H9 (cell line): ENCODE data around the gene STIMATE. TPM values are rescaled to one million over a fixed set of nuclear protein-coding genes. Genes with fewer than 3 reads are reported as not detected.

Source experiments
- DNase-seq: peaks from one replicate; pipeline ENCODE4 v3.0.0-alpha.2; 2017
- H2AFZ ChIP-seq: one replicate; pipeline ENCODE4 v1.6.1; 2013; ENCODE audit warnings: mild to moderate bottlenecking, low read length, control low read depth, moderate library complexity
- H2AK5ac ChIP-seq: 2 replicates; pipeline ENCODE4 v1.6.1; 2013; ENCODE audit warnings: low read length, control low read depth, mixed read lengths; ENCODE audit not compliant: insufficient read length
- H2BK120ac ChIP-seq: one replicate; pipeline ENCODE4 v1.6.1; 2013; ENCODE audit warnings: low read depth, mild to moderate bottlenecking, low read length, control low read depth, inconsistent platforms; ENCODE audit not compliant: poor library complexity, severe bottlenecking
- H2BK12ac ChIP-seq: 2 replicates; pipeline ENCODE4 v1.6.1; 2013; ENCODE audit warnings: low read length, control low read depth, mixed read lengths, low read depth; ENCODE audit not compliant: insufficient read length
- H2BK15ac ChIP-seq: 2 replicates; pipeline ENCODE4 v1.6.1; 2013; ENCODE audit warnings: low read depth, low read length, control low read depth
- H2BK20ac ChIP-seq: one replicate; pipeline ENCODE4 v1.6.1; 2013; ENCODE audit warnings: low read depth, mild to moderate bottlenecking, low read length, control low read depth, inconsistent platforms; ENCODE audit not compliant: poor library complexity, severe bottlenecking
- H2BK5ac ChIP-seq: 2 replicates; pipeline ENCODE4 v1.6.1; 2013; ENCODE audit warnings: low read length, control low read depth, mixed read lengths; ENCODE audit not compliant: insufficient read length
- H3K14ac ChIP-seq: 2 replicates; pipeline ENCODE4 v1.6.1; 2013; ENCODE audit warnings: low read length, control low read depth; ENCODE audit not compliant: insufficient read depth
- H3K18ac ChIP-seq: 2 replicates; pipeline ENCODE4 v1.6.1; 2013; ENCODE audit warnings: low read depth, mild to moderate bottlenecking, mixed read lengths, low read length, control low read depth; ENCODE audit not compliant: insufficient read length
- H3K23ac ChIP-seq: 2 replicates; pipeline ENCODE4 v1.6.1; 2013; ENCODE audit warnings: low read length, control low read depth, mixed read lengths, low read depth; ENCODE audit not compliant: insufficient read length
- H3K23me2 ChIP-seq: 2 replicates; pipeline ENCODE4 v1.6.1; 2013; ENCODE audit warnings: low read depth, mild to moderate bottlenecking, mixed read lengths, low read length, control low read depth; ENCODE audit not compliant: insufficient read length, poor library complexity, severe bottlenecking
- H3K27ac ChIP-seq: 2 replicates; pipeline ENCODE4 v1.5.1; 2013; ENCODE audit warnings: low read length, control low read depth, mixed read lengths, low read depth; ENCODE audit not compliant: insufficient read length
- H3K27me3 ChIP-seq: 2 replicates; pipeline ENCODE4 v1.6.1; 2013; ENCODE audit warnings: low read length, control low read depth, inconsistent platforms; ENCODE audit not compliant: insufficient read depth
- H3K4ac ChIP-seq: 2 replicates; pipeline ENCODE4 v1.6.1; 2013; ENCODE audit warnings: low read depth, mild to moderate bottlenecking, control low read depth, inconsistent platforms, low read length, moderate library complexity
- H3K4me1 ChIP-seq: 2 replicates; pipeline ENCODE4 v1.6.1; 2013; ENCODE audit warnings: low read length, control low read depth, inconsistent platforms; ENCODE audit not compliant: insufficient read depth
- H3K4me2 ChIP-seq: 2 replicates; pipeline ENCODE4 v1.6.1; 2013; ENCODE audit warnings: low read length, control low read depth, mixed read lengths; ENCODE audit not compliant: insufficient read length, insufficient read depth
- H3K56ac ChIP-seq: 2 replicates; pipeline ENCODE4 v1.6.1; 2013; ENCODE audit warnings: low read depth, mild to moderate bottlenecking, mixed read lengths, low read length, control low read depth; ENCODE audit not compliant: insufficient read length
- H3K79me1 ChIP-seq: 2 replicates; pipeline ENCODE4 v1.6.1; 2013; ENCODE audit warnings: low read depth, mild to moderate bottlenecking, moderate library complexity, low read length, control low read depth, inconsistent platforms; ENCODE audit not compliant: insufficient read depth, poor library complexity, severe bottlenecking
- H3K79me2 ChIP-seq: 2 replicates; pipeline ENCODE4 v1.6.1; 2013; ENCODE audit warnings: low read length, control low read depth, inconsistent platforms; ENCODE audit not compliant: insufficient read depth
- H3K9ac ChIP-seq: 2 replicates; pipeline ENCODE4 v1.6.1; 2013; ENCODE audit warnings: low read length, control low read depth, mixed read lengths; ENCODE audit not compliant: insufficient read length; ENCODE audit errors: extremely low read depth
- H3K9me3 ChIP-seq: one replicate; pipeline ENCODE4 v1.6.1; 2013; ENCODE audit warnings: low read depth, low read length, inconsistent platforms; ENCODE audit not compliant: control insufficient read depth
- H3T11ph ChIP-seq: one replicate; pipeline ENCODE4 v1.6.1; 2013; ENCODE audit warnings: mild to moderate bottlenecking, low read length, control low read depth, inconsistent platforms
- H4K20me1 ChIP-seq: one replicate; pipeline ENCODE4 v1.6.1; 2013; ENCODE audit not compliant: control insufficient read depth, insufficient read length, insufficient read depth
- H4K5ac ChIP-seq: 2 replicates; pipeline ENCODE4 v1.6.1; 2013; ENCODE audit warnings: low read depth, mild to moderate bottlenecking, mixed read lengths, low read length, control low read depth; ENCODE audit not compliant: insufficient read length
- H4K8ac ChIP-seq: replicated peaks from 2 replicates; pipeline ENCODE4 v1.6.1; 2013; ENCODE audit warnings: low read length, control low read depth, mixed read lengths, low read depth; ENCODE audit not compliant: insufficient read length
- H4K91ac ChIP-seq: 2 replicates; pipeline ENCODE4 v1.6.1; 2013; ENCODE audit warnings: low read depth, mild to moderate bottlenecking, moderate library complexity, mixed read lengths, low read length, control low read depth; ENCODE audit not compliant: insufficient read length
- H3K27ac Mint-ChIP-seq, 3 experiments: 2 replicates in 2 of 3; 3 replicates in 1 of 3; pipeline ENCODE4 v1.8.0; 2020 to 2021; ENCODE audit warnings: mixed read lengths in 3 of 3, mild to moderate bottlenecking in 1 of 3, moderate library complexity in 1 of 3
- H3K27me3 Mint-ChIP-seq: 2 replicates; pipeline ENCODE4 v1.8.0; 2021; ENCODE audit warnings: low read depth, mild to moderate bottlenecking, moderate library complexity, mixed read lengths
- H3K36me3 Mint-ChIP-seq, 3 experiments: 2 replicates in 2 of 3; 3 replicates in 1 of 3; pipeline ENCODE4 v1.8.0; 2020 to 2021; ENCODE audit warnings: low read depth in 3 of 3, mixed read lengths in 3 of 3; ENCODE audit not compliant: insufficient read depth in 1 of 3
- H3K4me1 Mint-ChIP-seq, 2 experiments: 2 replicates each; pipeline ENCODE4 v1.8.0; 2020; ENCODE audit warnings: mixed read lengths in 2 of 2
- H3K4me3 Mint-ChIP-seq, 2 experiments: 2 replicates in 1 of 2; 3 replicates in 1 of 2; pipeline ENCODE4 v1.8.0; 2020 to 2021; ENCODE audit warnings: mild to moderate bottlenecking in 2 of 2, mixed read lengths in 2 of 2, moderate library complexity in 1 of 2
- H3K9me3 Mint-ChIP-seq, 2 experiments: 2 replicates in 1 of 2; 3 replicates in 1 of 2; pipeline ENCODE4 v1.8.0; 2020; ENCODE audit warnings: mild to moderate bottlenecking in 2 of 2, mixed read lengths in 2 of 2, moderate library complexity in 1 of 2
- CTCF ChIP-seq: fragments of 200-600 bp; sonication (generic); conservative IDR thresholded peaks from 3 replicates; pipeline ENCODE4 v1.8.0; 2021; ENCODE audit warnings: antibody characterized with exemption, mild to moderate bottlenecking
- WGBS: extraction: QIAGEN DNeasy Blood & Tissue Kit; methylation state at CpG from one replicate; pipeline ENCODE4 v1.1.7; 2013; ENCODE audit warnings: missing lambda C conversion rate, low lambda C conversion rate, mixed read lengths; ENCODE audit not compliant: insufficient read length; ENCODE audit errors: extremely low coverage; 5-methylcytosine and 5-hydroxymethylcytosine counted together
- total RNA-seq: library from RNA; stranded (reverse); gene quantifications from 2 replicates; pipeline ENCODE4 v1.2.1, GENCODE V29; 2021

Gene STIMATE
- total RNA-seq, 1 experiment from 2014 or later: 25.6 TPM

DNA sequence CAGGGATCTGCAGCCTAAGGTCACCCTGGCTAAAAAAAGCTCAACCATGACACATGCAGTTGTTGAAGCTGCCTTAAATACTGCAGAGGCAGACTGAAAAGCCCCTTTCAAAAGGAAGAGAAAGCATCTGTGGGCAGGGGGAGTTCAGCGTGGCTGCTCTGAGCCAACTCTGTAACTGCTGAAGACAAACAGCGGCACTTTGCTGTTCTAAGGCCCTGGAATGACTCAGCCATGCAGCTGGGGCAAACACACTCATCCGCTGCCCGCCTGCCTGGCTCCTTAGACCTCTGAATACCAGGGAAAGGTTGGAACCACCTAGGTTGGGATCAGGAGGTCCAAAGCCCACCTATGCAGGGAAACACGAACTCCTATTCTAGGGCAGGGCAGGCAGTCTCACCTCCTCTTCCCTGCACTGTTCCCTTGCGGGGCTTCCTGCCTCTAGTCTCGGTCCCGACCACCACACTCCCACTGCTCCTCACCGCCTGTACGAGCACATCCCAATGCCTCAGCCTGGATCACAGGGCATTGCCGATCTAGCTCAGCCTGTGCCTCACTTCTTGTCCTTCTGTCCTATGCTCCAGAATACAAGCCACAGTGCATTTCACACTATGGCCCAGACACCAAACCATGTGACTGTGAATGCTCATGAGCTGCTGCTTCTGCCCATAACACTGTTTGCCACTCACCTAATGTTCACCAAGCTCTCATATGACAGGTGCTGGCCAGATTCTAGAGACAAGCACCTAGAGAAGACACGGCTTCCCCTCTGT is 56.0 kb downstream of the STIMATE start:
- Mint-ChIP-seq H3K4me3 (no peak overlapping the region), H3K27me3 (no peaks in the 10 kb centered on the region), H3K9me3 (no peaks in the 10 kb centered on the region), H3K27ac (peak overlapping the region in 1 of 3 experiments; percentile 82; a peak in 2 of 7 replicates), H3K36me3 (peaks cover 0 to 10% (median 3%) of the 10 kb centered on the region in 3 experiments; a peak in 6 of 7 replicates), H3K4me1 (peaks cover 0 to 11% of the 10 kb centered on the region in 2 experiments; a peak in 3 of 4 replicates)
- no CpG with 5 or more reads among the region's 12 CpGs for WGBS
- no peak overlapping the region for H4K5ac ChIP-seq
- no peak for TF ChIP-seq CTCF
- no peak overlapping the region for H3K4ac ChIP-seq
- H2AFZ ChIP-seq: no peak overlapping the region
- no peaks in the 10 kb centered on the region for H4K20me1 ChIP-seq
- DNase-seq: no peak
- H3K9me3 ChIP-seq: no peaks in the 10 kb centered on the region
- no peak overlapping the region for H3T11ph ChIP-seq
- H2AK5ac ChIP-seq: no peak overlapping the region
- H2BK12ac ChIP-seq: no peak overlapping the region
- no peak overlapping the region for H3K56ac ChIP-seq
- no peak overlapping the region for H3K23ac ChIP-seq
- H3K27ac ChIP-seq: no peak overlapping the region
- H3K79me1 ChIP-seq: no peaks in the 10 kb centered on the region
- no peaks in the 10 kb centered on the region for H3K27me3 ChIP-seq
- no peak overlapping the region for H2BK15ac ChIP-seq
- no peak overlapping the region for H4K8ac ChIP-seq
- no peak overlapping the region for H3K4me2 ChIP-seq
- no peak overlapping the region for H3K14ac ChIP-seq
- no peaks in the 10 kb centered on the region for H3K79me2 ChIP-seq
- no peak overlapping the region for H3K9ac ChIP-seq
- H2BK5ac ChIP-seq: no peak overlapping the region
- H3K23me2 ChIP-seq: no peaks in the 10 kb centered on the region
- H2BK20ac ChIP-seq: no peak overlapping the region
- H3K4me1 ChIP-seq: no peaks in the 10 kb centered on the region
- H4K91ac ChIP-seq: no peak overlapping the region
- no peak overlapping the region for H2BK120ac ChIP-seq
- H3K18ac ChIP-seq: no peak overlapping the region
